HUES48 (cell line): ENCODE measurements around the gene ZNF496.

Experiments
- H3K27ac ChIP-seq: one replicate; pipeline ENCODE4 v1.7.0; 2013; ENCODE audit warnings: low read depth, low read length, inconsistent platforms
- H3K27me3 ChIP-seq: 2 replicates; pipeline ENCODE4 v1.6.1; 2013; ENCODE audit warnings: mild to moderate bottlenecking, low read length; ENCODE audit not compliant: control insufficient read depth, insufficient read depth
- H3K36me3 ChIP-seq: 2 replicates; pipeline ENCODE4 v1.6.1; 2013; ENCODE audit warnings: low read length; ENCODE audit not compliant: control insufficient read depth, insufficient read depth
- H3K4me1 ChIP-seq: 2 replicates; pipeline ENCODE4 v1.6.1; 2013; ENCODE audit warnings: mild to moderate bottlenecking, low read length; ENCODE audit not compliant: control insufficient read depth, insufficient read depth
- H3K4me3 ChIP-seq: 2 replicates; pipeline ENCODE4 v1.5.1; 2013; ENCODE audit warnings: mild to moderate bottlenecking, low read depth, low read length
- H3K9ac ChIP-seq: 2 replicates; pipeline ENCODE4 v1.6.1; 2013; ENCODE audit warnings: mild to moderate bottlenecking, low read depth, low read length, moderate library complexity
- H3K9me3 ChIP-seq: 2 replicates; pipeline ENCODE4 v1.6.1; 2013; ENCODE audit warnings: low read length; ENCODE audit not compliant: control insufficient read depth, insufficient read depth

ZNF496 gene

GRCh38 chr1:247300491-247301175 is 31.0 kb downstream of the ZNF496 start:
- H3K36me3 ChIP-seq = peaks cover 74% of the 10 kb centered on the region
- H3K4me1 ChIP-seq = peaks cover 37% of the 10 kb centered on the region
- no peaks in the 10 kb centered on the region for H3K9me3 ChIP-seq
- H3K9ac ChIP-seq = no peak overlapping the region
- no peaks in the 10 kb centered on the region for H3K27me3 ChIP-seq
- no peak overlapping the region for H3K4me3 ChIP-seq
- no peak overlapping the region for H3K27ac ChIP-seq

GRCh38 chr1:247299723-247300381 is 31.8 kb downstream of the ZNF496 start:
- Histone ChIP-seq H3K27me3 (no peaks in the 10 kb centered on the region), H3K36me3 (peaks cover 66% of the 10 kb centered on the region), H3K27ac (no peak overlapping the region), H3K4me3 (no peak overlapping the region), H3K4me1 (peaks cover 45% of the 10 kb centered on the region), H3K9me3 (no peaks in the 10 kb centered on the region), H3K9ac (no peak overlapping the region)

DNA sequence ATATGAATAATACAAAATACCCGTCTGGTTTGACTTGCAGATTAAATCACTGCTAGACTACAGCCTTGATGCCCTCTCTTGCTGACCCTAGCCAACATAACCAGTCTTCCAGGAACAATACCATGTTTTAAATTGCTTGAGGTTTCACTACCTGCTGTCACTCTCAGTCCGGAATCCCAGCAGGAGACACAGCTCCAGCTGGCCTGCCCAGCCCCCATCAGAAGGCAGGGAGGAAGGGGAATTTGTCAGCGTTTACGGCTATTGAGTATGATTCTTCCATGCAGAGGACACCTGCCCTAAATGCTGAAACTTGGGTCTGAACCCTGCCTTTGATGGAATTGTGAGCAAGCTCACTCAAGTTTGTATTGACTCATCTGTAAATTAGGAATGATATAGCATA is 33.0 kb downstream of the ZNF496 start:
- H3K4me3 ChIP-seq = no peak overlapping the region
- peaks cover 56% of the 10 kb centered on the region for H3K4me1 ChIP-seq
- no peaks in the 10 kb centered on the region for H3K27me3 ChIP-seq
- peak overlapping the region; percentile 9 for H3K27ac ChIP-seq
- H3K9ac ChIP-seq = no peak overlapping the region
- no peaks in the 10 kb centered on the region for H3K9me3 ChIP-seq
- peaks cover 55% of the 10 kb centered on the region for H3K36me3 ChIP-seq

DNA sequence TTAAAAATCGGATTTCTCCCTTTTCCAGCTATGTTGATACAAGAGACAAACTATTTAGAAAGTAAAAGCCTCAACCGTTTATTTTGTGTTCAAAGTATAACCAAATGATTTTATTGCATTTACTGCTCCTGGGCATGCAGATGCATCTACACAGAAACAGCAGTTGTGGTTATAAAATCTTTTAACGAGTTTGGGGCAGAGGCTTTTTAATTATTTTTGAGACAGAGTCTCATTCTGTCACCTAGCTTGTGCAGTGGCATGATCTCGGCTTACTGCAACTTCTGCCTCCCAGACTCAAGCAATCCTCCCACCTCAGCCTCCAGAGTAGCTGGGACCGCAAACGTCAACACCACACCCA is 33.6 kb downstream of the ZNF496 start:
- Histone ChIP-seq H3K9ac (no peak overlapping the region), H3K4me1 (peaks cover 60% of the 10 kb centered on the region), H3K27ac (no peak overlapping the region), H3K4me3 (no peak overlapping the region), H3K36me3 (peaks cover 49% of the 10 kb centered on the region), H3K27me3 (no peaks in the 10 kb centered on the region), H3K9me3 (no peaks in the 10 kb centered on the region)

- peaks cover 66% of the 10 kb centered on the region for H3K4me1 ChIP-seq
- H3K4me3 ChIP-seq = no peak overlapping the region
- H3K9me3 ChIP-seq = no peaks in the 10 kb centered on the region
These were observed 34.2 kb downstream of the ZNF496 start for GRCh38 chr1:247297263-247298123.

GRCh38 chr1:247296599-247297180 is 35.0 kb downstream of the ZNF496 start:
- Histone ChIP-seq H3K27ac (no peak overlapping the region), H3K9me3 (no peaks in the 10 kb centered on the region), H3K4me1 (peaks cover 74% of the 10 kb centered on the region), H3K27me3 (no peaks in the 10 kb centered on the region), H3K9ac (no peak overlapping the region), H3K36me3 (peaks cover 35% of the 10 kb centered on the region), H3K4me3 (no peak overlapping the region)

More at GRCh38 chr1:247297263-247298123, 34.2 kb downstream of the ZNF496 start:
- H3K27me3 ChIP-seq = no peaks in the 10 kb centered on the region
- peak overlapping the region; percentile 39 for H3K27ac ChIP-seq
- no peak overlapping the region for H3K9ac ChIP-seq
- peaks cover 43% of the 10 kb centered on the region for H3K36me3 ChIP-seq

- H3K4me1 ChIP-seq = peaks cover 75% of the 10 kb centered on the region
- H3K9me3 ChIP-seq = no peaks in the 10 kb centered on the region
- H3K27me3 ChIP-seq = no peaks in the 10 kb centered on the region
- H3K27ac ChIP-seq = peak overlapping the region; percentile 76
- H3K4me3 ChIP-seq = no peak overlapping the region
- H3K9ac ChIP-seq = no peak overlapping the region
- peaks cover 26% of the 10 kb centered on the region for H3K36me3 ChIP-seq
These were observed 35.9 kb downstream of the ZNF496 start for GRCh38 chr1:247295746-247296145.

- Histone ChIP-seq H3K27ac (peak overlapping the region; percentile 76), H3K9ac (no peak overlapping the region), H3K27me3 (no peaks in the 10 kb centered on the region), H3K9me3 (no peaks in the 10 kb centered on the region), H3K4me3 (no peak overlapping the region), H3K36me3 (peaks cover 21% of the 10 kb centered on the region), H3K4me1 (peaks cover 75% of the 10 kb centered on the region)
These were observed 36.4 kb downstream of the ZNF496 start for GRCh38 chr1:247295274-247295684.

- Histone ChIP-seq H3K4me3 (no peak overlapping the region), H3K9me3 (no peaks in the 10 kb centered on the region), H3K9ac (no peak overlapping the region), H3K27ac (peak overlapping the region; percentile 76), H3K27me3 (no peaks in the 10 kb centered on the region), H3K4me1 (peaks cover 68% of the 10 kb centered on the region), H3K36me3 (peaks cover 11% of the 10 kb centered on the region; the same call in 1 of the 2 replicates)
These were observed 37.4 kb downstream of the ZNF496 start for GRCh38 chr1:247294282-247294681.

- Histone ChIP-seq H3K4me1 (peaks cover 61% of the 10 kb centered on the region), H3K36me3 (0 out of 2 replicates have a peak, but pooled peaks cover 6% of the 10 kb centered on the region), H3K27me3 (no peaks in the 10 kb centered on the region), H3K9ac (no peak overlapping the region), H3K4me3 (no peak overlapping the region; the same call in 1 of the 2 replicates), H3K27ac (no peak overlapping the region), H3K9me3 (no peaks in the 10 kb centered on the region)
These were observed 38.6 kb downstream of the ZNF496 start for GRCh38 chr1:247293047-247293446.
